Measurements from ENCODE around the gene BSND. TPM values are rescaled to one million over a fixed set of nuclear protein-coding genes. Genes with fewer than 3 reads are reported as not detected.

Gene BSND
- total and polyA plus RNA-seq, 2 experiments from 2014 or later: not detected

DNA sequence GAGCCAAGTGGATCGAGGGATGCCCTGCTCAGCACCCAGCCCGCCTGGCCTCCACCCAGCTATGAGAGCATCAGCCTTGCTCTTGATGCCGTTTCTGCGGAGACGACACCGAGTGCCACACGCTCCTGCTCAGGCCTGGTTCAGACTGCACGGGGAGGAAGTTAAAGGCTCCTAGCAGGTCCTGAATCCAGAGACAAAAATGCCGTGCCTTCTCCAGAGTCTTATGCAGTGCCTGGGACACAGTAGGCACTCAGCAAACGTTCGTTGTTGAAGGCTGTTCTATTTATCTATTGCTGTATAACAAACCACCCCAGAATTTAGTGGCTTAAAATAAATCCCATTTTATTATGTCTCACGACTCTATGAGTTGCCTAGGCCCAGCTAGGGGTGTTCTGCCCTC, 6.8 kb upstream of the BSND start:
- H3K4me3 ChIP-seq: no peak overlapping the region
- H3K4me1 ChIP-seq (ENCODE audit: low read depth): peaks cover under 1% of the 10 kb centered on the region
- no peak for DNase-seq (ENCODE audit: low read depth in 1 of 2, low spot score in 1 of 2)
- TF ChIP-seq, protein P1, sequence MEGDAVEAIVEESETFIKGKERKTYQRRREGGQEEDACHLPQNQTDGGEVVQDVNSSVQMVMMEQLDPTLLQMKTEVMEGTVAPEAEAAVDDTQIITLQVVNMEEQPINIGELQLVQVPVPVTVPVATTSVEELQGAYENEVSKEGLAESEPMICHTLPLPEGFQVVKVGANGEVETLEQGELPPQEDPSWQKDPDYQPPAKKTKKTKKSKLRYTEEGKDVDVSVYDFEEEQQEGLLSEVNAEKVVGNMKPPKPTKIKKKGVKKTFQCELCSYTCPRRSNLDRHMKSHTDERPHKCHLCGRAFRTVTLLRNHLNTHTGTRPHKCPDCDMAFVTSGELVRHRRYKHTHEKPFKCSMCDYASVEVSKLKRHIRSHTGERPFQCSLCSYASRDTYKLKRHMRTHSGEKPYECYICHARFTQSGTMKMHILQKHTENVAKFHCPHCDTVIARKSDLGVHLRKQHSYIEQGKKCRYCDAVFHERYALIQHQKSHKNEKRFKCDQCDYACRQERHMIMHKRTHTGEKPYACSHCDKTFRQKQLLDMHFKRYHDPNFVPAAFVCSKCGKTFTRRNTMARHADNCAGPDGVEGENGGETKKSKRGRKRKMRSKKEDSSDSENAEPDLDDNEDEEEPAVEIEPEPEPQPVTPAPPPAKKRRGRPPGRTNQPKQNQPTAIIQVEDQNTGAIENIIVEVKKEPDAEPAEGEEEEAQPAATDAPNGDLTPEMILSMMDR (IDR thresholded peaks at IDR 0.05; ENCODE audit: low read depth, low read length): no peak
- no peaks in the 10 kb centered on the region for H3K36me3 ChIP-seq
- H3K9me3 ChIP-seq (ENCODE audit: low read depth): no peaks in the 10 kb centered on the region
- peaks cover 26% of the 10 kb centered on the region for H3K27me3 ChIP-seq
- no peak overlapping the region for H3K27ac ChIP-seq

DNA sequence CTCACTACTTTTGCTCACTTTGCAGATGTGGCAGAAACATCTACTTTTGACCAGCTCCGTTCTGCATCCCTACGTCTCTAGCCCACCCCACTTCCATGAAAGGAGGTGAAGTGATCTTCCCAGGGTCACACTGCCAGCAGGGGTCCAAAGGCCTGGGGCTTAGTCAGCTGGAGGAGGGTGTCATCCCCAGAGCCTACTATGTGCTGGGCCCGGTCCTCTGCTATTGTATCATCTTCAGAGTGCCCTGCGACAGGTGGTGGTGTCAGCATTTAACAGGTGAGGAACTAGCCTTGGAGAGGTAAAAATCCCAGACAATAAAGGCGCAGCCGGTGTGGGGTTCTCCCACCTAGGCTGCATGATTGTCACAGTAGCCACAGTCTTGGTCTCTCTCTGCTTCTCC, 5.6 kb upstream of the BSND start:
- TF ChIP-seq, protein P1 (IDR thresholded peaks at IDR 0.05; ENCODE audit: low read depth, low read length): no peak
- Histone ChIP-seq H3K27me3 (peaks cover 38% of the 10 kb centered on the region), H3K4me1 (ENCODE audit: low read depth) (peaks cover 3% of the 10 kb centered on the region), H3K27ac (no peak overlapping the region), H3K36me3 (no peaks in the 10 kb centered on the region), H3K4me3 (no peak overlapping the region), H3K9me3 (ENCODE audit: low read depth) (no peaks in the 10 kb centered on the region)
- DNase-seq (ENCODE audit: low read depth in 1 of 2, low spot score in 1 of 2): no peak

DNA sequence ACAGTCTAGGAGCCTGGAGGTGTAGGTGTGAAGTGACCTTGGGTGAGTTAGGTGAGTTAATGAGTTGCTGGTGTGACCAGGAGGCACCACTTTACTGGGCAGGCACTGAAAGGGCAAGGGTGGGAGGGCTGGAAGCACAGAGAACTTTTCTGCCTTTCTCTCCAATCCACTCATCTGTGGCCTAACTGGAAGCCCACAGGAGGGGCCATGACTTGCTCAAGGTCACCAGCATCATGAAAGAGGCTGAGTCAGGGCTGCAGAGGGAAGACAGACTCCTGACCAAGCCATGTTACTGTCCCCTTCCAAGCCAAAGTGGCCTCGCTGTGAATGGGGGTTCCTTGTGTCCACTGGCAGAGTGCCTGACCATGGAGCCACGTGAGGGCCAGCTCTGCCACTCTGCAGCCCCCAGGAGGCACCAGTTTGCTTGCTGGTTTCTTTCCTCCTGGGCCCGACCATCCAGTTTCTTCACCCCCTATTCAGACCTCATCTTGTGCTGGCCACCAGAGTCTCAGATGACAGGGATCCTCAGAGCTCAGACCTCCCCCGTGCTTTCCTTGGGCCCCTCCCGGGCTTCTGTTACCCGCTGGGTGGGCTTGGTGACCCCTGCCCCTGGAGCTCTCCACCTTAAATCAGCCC, 4.3 kb upstream of the BSND start:
- Histone ChIP-seq H3K36me3 (no peaks in the 10 kb centered on the region), H3K9me3 (ENCODE audit: low read depth) (no peaks in the 10 kb centered on the region), H3K4me3 (no peak overlapping the region), H3K4me1 (ENCODE audit: low read depth) (peaks cover 3% of the 10 kb centered on the region), H3K27me3 (peaks cover 49% of the 10 kb centered on the region), H3K27ac (no peak overlapping the region)
- DNase-seq (ENCODE audit: low read depth in 1 of 2, low spot score in 1 of 2): no peak
- TF ChIP-seq, protein P1 (IDR thresholded peaks at IDR 0.05; ENCODE audit: low read depth, low read length): no peak

DNA sequence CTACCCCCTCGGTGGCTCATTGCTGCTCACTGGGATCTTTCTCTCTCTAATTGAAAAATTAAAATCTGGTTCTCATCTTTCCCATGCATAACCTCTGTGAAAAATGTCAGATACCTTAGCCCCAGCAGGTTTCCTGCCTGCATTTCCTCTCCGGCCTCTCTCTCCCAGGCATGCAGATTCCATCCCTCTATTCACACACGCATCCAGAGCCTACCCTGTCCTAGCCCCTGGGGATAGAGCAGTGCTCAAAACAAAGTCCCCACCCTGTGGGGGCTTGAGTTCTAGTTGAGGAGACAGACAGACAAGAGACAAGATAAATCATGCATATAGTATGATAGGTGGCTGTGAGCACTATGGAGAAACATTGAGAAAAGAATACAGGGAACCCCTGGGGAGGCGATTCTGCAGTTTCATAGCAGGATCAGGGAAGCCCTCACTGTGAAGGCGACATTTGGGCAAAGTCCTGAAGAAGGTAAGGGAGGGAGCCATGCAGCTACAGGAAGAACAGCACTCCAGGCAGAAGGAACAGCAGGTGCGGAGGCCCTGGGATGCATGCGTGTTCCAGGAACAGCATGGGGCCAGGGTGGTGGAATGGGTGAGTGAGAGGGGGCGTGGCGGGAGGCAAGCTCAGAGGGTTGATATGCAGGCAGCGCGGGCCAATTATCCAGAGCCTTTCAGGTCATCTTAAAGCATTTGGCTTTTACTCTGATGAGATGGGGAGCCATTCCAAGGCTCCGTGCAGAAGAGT, 3.5 kb upstream of the BSND start:
- no peak for DNase-seq (ENCODE audit: low read depth in 1 of 2, low spot score in 1 of 2)
- H3K36me3 ChIP-seq: no peaks in the 10 kb centered on the region
- no peak overlapping the region for H3K4me3 ChIP-seq
- TF ChIP-seq, protein P1 (IDR thresholded peaks at IDR 0.05; ENCODE audit: low read depth, low read length): no peak
- H3K27ac ChIP-seq: no peak overlapping the region
- peaks cover 49% of the 10 kb centered on the region for H3K27me3 ChIP-seq
- H3K4me1 ChIP-seq (ENCODE audit: low read depth): peaks cover 3% of the 10 kb centered on the region
- H3K9me3 ChIP-seq (ENCODE audit: low read depth): no peaks in the 10 kb centered on the region

DNA sequence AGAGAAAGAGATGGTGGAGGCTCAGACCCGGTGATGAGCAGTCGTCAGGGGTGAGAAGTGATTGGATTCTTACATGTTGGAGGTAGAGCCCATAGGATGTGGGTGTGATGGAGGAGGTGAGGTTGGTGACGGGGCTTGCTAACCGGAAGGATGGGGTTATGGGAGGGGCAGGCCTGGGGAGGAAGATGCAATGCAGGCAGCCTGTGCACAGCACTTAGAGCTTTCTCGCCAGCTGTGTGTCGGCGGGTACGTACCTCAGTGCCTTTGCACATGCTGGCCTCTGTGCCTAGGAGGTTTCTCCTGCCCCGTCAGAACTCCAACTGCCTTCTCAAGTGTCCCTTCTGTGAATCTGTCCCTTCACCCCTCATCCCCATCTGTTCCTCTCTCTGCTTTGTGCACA, 2.9 kb upstream of the BSND start:
- TF ChIP-seq, protein P1 (IDR thresholded peaks at IDR 0.05; ENCODE audit: low read depth, low read length): no peak
- Histone ChIP-seq H3K36me3 (no peaks in the 10 kb centered on the region), H3K9me3 (ENCODE audit: low read depth) (no peaks in the 10 kb centered on the region), H3K4me1 (ENCODE audit: low read depth) (peaks cover 3% of the 10 kb centered on the region), H3K4me3 (no peak overlapping the region), H3K27me3 (peaks cover 49% of the 10 kb centered on the region), H3K27ac (no peak overlapping the region)
- DNase-seq (ENCODE audit: low read depth in 1 of 2, low spot score in 1 of 2): no peak
